HPDE6-E6E7 (cell line): Measurements from ENCODE around the gene UBE2QL1.

Source experiments
- DNase-seq: peaks from one replicate; pipeline ENCODE4 v3.0.0; 2011; ENCODE audit warnings: missing footprints; ENCODE audit errors: extremely low spot score

Gene UBE2QL1

GRCh38 chr5:6478793-6479192 lies 30.1 kb downstream of the UBE2QL1 start:
- DNase-seq, result no peak

- no peak for DNase-seq
Measured at GRCh38 chr5:6480133-6481051, 31.7 kb downstream of the UBE2QL1 start.

GRCh38 chr5:6482735-6483134 lies 34.1 kb downstream of the UBE2QL1 start:
- DNase-seq, result no peak

- DNase-seq, result no peak
Measured at GRCh38 chr5:6483880-6484382, 35.3 kb downstream of the UBE2QL1 start.

GRCh38 chr5:6484446-6484845 lies 35.8 kb downstream of the UBE2QL1 start:
- DNase-seq, result no peak

GRCh38 chr5:6484899-6485298 lies 36.2 kb downstream of the UBE2QL1 start:
- no peak for DNase-seq

- DNase-seq, result no peak
Measured at GRCh38 chr5:6485441-6485840, 36.8 kb downstream of the UBE2QL1 start.

GRCh38 chr5:6486074-6486473 lies 37.4 kb downstream of the UBE2QL1 start:
- DNase-seq, result no peak

- no peak for DNase-seq
Measured at GRCh38 chr5:6487081-6487480, 38.4 kb downstream of the UBE2QL1 start.

GRCh38 chr5:6488021-6488420 lies 39.4 kb downstream of the UBE2QL1 start:
- no peak for DNase-seq

- DNase-seq, result no peak
Measured at GRCh38 chr5:6489643-6490185, 41.1 kb downstream of the UBE2QL1 start.

- DNase-seq, result no peak
Measured at GRCh38 chr5:6490246-6490645, 41.6 kb downstream of the UBE2QL1 start.

- no peak for DNase-seq
Measured at GRCh38 chr5:6490693-6491092, 42.0 kb downstream of the UBE2QL1 start.

GRCh38 chr5:6491196-6491918 lies 42.7 kb downstream of the UBE2QL1 start:
- no peak for DNase-seq

GRCh38 chr5:6491919-6492290 lies 43.2 kb downstream of the UBE2QL1 start:
- no peak for DNase-seq

GRCh38 chr5:6492934-6493333 lies 44.3 kb downstream of the UBE2QL1 start:
- DNase-seq, result no peak

- DNase-seq, result no peak
Measured at GRCh38 chr5:6493681-6494454, 45.2 kb downstream of the UBE2QL1 start.

- DNase-seq, result no peak
Measured at GRCh38 chr5:6494939-6495338, 46.3 kb downstream of the UBE2QL1 start.

GRCh38 chr5:6495433-6496206 lies 47.0 kb downstream of the UBE2QL1 start:
- DNase-seq, result no peak

- no peak for DNase-seq
Measured at GRCh38 chr5:6496207-6496584, 47.5 kb downstream of the UBE2QL1 start.

- no peak for DNase-seq
Measured at GRCh38 chr5:6496636-6497035, 48.0 kb downstream of the UBE2QL1 start.
